ENCODE measurements around the gene SF3B5. TPM values are rescaled to one million over a fixed set of nuclear protein-coding genes. Genes with fewer than 3 reads are reported as not detected.

SF3B5 gene
- total RNA-seq, 1 experiment from 2014 or later = 139 TPM

DNA sequence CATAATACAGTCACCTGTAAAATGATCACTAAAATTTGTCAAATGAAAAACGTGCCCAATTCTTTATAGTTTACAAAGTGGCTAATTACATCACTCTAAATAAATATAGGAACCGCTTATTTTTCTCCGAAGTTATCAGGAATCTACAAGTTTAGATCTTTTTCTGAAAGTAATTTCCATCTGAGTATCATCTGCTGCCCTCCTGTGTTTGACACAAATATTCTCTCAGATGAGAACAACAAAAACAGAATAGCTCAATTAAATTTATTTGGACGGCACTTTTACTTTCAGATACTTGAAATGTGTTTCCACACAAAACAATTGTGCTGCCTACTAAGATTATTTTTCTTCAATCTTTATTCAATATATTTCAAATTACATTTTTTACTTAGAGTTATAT lies 5.0 kb downstream of the SF3B5 start:
- CTCF ChIA-PET = no interaction called here
- H3K4me3 ChIP-seq (ENCODE audit: low read length) = no peak overlapping the region
- H3K9ac ChIP-seq (ENCODE audit: low read length) = no peak overlapping the region
- H3K36me3 ChIP-seq (ENCODE audit: low read depth, low read length) = no peaks in the 10 kb centered on the region
- TF ChIP-seq, protein P1, sequence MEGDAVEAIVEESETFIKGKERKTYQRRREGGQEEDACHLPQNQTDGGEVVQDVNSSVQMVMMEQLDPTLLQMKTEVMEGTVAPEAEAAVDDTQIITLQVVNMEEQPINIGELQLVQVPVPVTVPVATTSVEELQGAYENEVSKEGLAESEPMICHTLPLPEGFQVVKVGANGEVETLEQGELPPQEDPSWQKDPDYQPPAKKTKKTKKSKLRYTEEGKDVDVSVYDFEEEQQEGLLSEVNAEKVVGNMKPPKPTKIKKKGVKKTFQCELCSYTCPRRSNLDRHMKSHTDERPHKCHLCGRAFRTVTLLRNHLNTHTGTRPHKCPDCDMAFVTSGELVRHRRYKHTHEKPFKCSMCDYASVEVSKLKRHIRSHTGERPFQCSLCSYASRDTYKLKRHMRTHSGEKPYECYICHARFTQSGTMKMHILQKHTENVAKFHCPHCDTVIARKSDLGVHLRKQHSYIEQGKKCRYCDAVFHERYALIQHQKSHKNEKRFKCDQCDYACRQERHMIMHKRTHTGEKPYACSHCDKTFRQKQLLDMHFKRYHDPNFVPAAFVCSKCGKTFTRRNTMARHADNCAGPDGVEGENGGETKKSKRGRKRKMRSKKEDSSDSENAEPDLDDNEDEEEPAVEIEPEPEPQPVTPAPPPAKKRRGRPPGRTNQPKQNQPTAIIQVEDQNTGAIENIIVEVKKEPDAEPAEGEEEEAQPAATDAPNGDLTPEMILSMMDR (conservative IDR thresholded peaks at IDR 0.05; ENCODE audit: low read depth, low read length) = peak; percentile 21; the same call in 1 of the 2 replicates
- TF ChIP-seq EZH2 (IDR thresholded peaks at IDR 0.05; ENCODE audit: low read length, unreplicated experiment) = no peak
- TF ChIP-seq EZH2phosphoT487 (IDR thresholded peaks at IDR 0.05; ENCODE audit: borderline replicate concordance, low read length) = no peak
- no peak overlapping the region for H3K4me2 ChIP-seq (ENCODE audit: low read length)
- ATAC-seq (no peak), DNase-seq (no peak)
- H2AFZ ChIP-seq (ENCODE audit: low read length) = no peak overlapping the region
- no peaks in the 10 kb centered on the region for H3K9me2 ChIP-seq (replicated peaks; ENCODE audit: low read length)
- H3K4me1 ChIP-seq (ENCODE audit: insufficient read depth, low read length) = peaks cover 19% of the 10 kb centered on the region
- peaks cover 31% of the 10 kb centered on the region for H3K79me2 ChIP-seq (ENCODE audit: low read length)
- no peak overlapping the region for H3K27ac ChIP-seq (ENCODE audit: low read length)
- H4K20me1 ChIP-seq (ENCODE audit: low read length) = 0 out of 2 replicates have a peak, but pooled peaks cover 5% of the 10 kb centered on the region
- no peaks in the 10 kb centered on the region for H3F3A ChIP-seq (ENCODE audit: low read length, unreplicated experiment)
- intact Hi-C loops (cut with micrococcal nuclease) = no loop called here
- POLR2A ChIA-PET (ENCODE audit: unreplicated experiment) = no interaction called here
- BruUV-seq (replicated peaks) = no TSS peak
- no peaks in the 10 kb centered on the region for H3K9me3 ChIP-seq (ENCODE audit: low read length)
- H3K27me3 ChIP-seq (ENCODE audit: low read length) = no peaks in the 10 kb centered on the region

DNA sequence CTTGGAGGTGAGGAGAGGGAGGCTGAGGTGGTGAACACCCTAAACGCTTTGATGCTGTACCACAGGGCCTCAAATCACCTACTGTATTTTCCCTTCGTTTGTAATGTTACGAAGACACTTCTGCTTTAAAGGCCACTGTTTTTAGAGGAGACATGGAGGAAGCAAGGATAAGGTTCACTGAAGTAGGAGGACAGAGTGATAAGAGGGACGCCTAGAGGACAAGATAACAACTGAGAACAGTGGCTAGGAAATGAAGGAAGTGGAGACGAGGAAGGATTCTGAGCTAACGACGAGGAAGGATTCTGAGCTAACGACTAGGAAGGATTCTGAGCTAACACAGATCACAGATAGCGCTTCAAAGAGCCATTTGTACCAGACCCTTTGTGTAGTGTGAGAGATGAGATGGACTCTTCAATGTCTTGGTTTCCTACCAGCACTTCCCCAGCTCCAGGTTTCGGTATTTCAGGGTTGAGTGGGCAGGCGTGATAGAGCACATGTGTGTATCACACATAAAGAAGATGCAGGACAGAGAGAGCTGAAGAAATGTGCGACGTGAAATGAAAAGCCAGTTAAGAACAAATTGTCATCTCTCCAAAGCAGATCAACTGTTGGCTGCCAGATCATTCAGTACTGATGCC lies 7.5 kb downstream of the SF3B5 start:
- Histone ChIP-seq H3K36me3 (ENCODE audit: low read depth, low read length) (no peaks in the 10 kb centered on the region), H3K27ac (ENCODE audit: low read length) (no peak overlapping the region), H3K27me3 (ENCODE audit: low read length) (no peaks in the 10 kb centered on the region), H2AFZ (ENCODE audit: low read length) (no peak overlapping the region), H3K4me3 (ENCODE audit: low read length) (no peak overlapping the region), H3K4me2 (ENCODE audit: low read length) (no peak overlapping the region), H3K79me2 (ENCODE audit: low read length) (peaks cover 6% of the 10 kb centered on the region), H3K9me3 (ENCODE audit: low read length) (no peaks in the 10 kb centered on the region), H3F3A (ENCODE audit: low read length, unreplicated experiment) (no peaks in the 10 kb centered on the region), H3K9ac (ENCODE audit: low read length) (no peak overlapping the region), H3K4me1 (ENCODE audit: insufficient read depth, low read length) (peaks cover 4% of the 10 kb centered on the region; the same call in 1 of the 2 replicates), H4K20me1 (ENCODE audit: low read length) (0 out of 2 replicates have a peak, but pooled peaks cover 3% of the 10 kb centered on the region), H3K9me2 (replicated peaks; ENCODE audit: low read length) (no peaks in the 10 kb centered on the region)
- BruUV-seq (replicated peaks) = no TSS peak
- CTCF ChIA-PET = no interaction called here
- TF ChIP-seq, protein P1 (conservative IDR thresholded peaks at IDR 0.05; ENCODE audit: low read depth, low read length) = no peak
- TF ChIP-seq EZH2 (IDR thresholded peaks at IDR 0.05; ENCODE audit: low read length, unreplicated experiment) = no peak
- no peak for TF ChIP-seq EZH2phosphoT487 (IDR thresholded peaks at IDR 0.05; ENCODE audit: borderline replicate concordance, low read length)
- ATAC-seq (no peak), DNase-seq (no peak)
- intact Hi-C loops (cut with micrococcal nuclease) = no loop called here
- POLR2A ChIA-PET (ENCODE audit: unreplicated experiment) = no interaction called here

DNA sequence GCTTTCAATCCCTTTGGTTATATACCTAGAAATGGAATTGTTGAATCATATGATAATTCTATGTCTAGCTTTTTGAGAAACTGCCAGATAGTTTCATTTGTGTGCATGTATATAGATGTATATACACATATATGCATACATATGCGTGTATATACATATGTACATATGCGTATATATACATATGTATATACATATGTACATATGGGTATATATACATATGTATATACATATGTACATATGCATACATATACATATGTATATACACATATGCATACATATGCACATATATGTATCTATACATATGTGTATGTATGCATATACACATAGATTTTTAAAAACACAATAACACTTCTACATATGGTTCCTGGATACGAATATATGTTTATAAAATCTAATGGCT lies 8.4 kb downstream of the SF3B5 start:
- H3F3A ChIP-seq (ENCODE audit: low read length, unreplicated experiment) = no peaks in the 10 kb centered on the region
- H3K4me3 ChIP-seq (ENCODE audit: low read length) = no peak overlapping the region
- H2AFZ ChIP-seq (ENCODE audit: low read length) = no peak overlapping the region
- H3K4me1 ChIP-seq (ENCODE audit: insufficient read depth, low read length) = no peaks in the 10 kb centered on the region
- no peaks in the 10 kb centered on the region for H3K9me3 ChIP-seq (ENCODE audit: low read length)
- no peak overlapping the region for H3K9ac ChIP-seq (ENCODE audit: low read length)
- BruUV-seq (replicated peaks) = no TSS peak
- no peak overlapping the region for H3K4me2 ChIP-seq (ENCODE audit: low read length)
- ChIA-PET CTCF (no interaction called here), POLR2A (ENCODE audit: unreplicated experiment) (interaction anchor here (0.6 kb wide), 1 partner anchor 200 kb away, joined by 4 read pairs; no protein-coding TSS in a partner anchor)
- no peaks in the 10 kb centered on the region for H3K36me3 ChIP-seq (ENCODE audit: low read depth, low read length)
- H3K27me3 ChIP-seq (ENCODE audit: low read length) = no peaks in the 10 kb centered on the region
- H3K79me2 ChIP-seq (ENCODE audit: low read length) = no peaks in the 10 kb centered on the region
- no peaks in the 10 kb centered on the region for H4K20me1 ChIP-seq (ENCODE audit: low read length)
- intact Hi-C loops (cut with micrococcal nuclease) = no loop called here
- no peak for DNase-seq
- TF ChIP-seq EZH2 (IDR thresholded peaks at IDR 0.05; ENCODE audit: low read length, unreplicated experiment) (no peak), EZH2phosphoT487 (IDR thresholded peaks at IDR 0.05; ENCODE audit: borderline replicate concordance, low read length) (no peak)
- TF ChIP-seq, protein P1 (conservative IDR thresholded peaks at IDR 0.05; ENCODE audit: low read depth, low read length) = no peak
- no peak for ATAC-seq
- H3K9me2 ChIP-seq (replicated peaks; ENCODE audit: low read length) = no peaks in the 10 kb centered on the region
- H3K27ac ChIP-seq (ENCODE audit: low read length) = no peak overlapping the region

All from PC-3 (cell line).